NCI-H2029 (cell line): ENCODE results near the gene RAB4A.
A peak's percentile ranks its signal among the peaks of the same experiment; 100 is the strongest.
"Not testable (repeated sequence)": the region's sequence is repeated elsewhere in the genome, so short reads cannot be mapped to it uniquely, and the experiment has no call there.

Experiments
- DNase-seq: peaks from one replicate; lab custom pipeline; 2025; lab: John Stamatoyannopoulos, UW

The RAB4A gene

GRCh38 chr1:229272164-229273158, 1.6 kb downstream of the RAB4A start:
- no peak for DNase-seq

- peak; percentile 5 for DNase-seq
Measured at GRCh38 chr1:229273507-229274232, 2.8 kb downstream of the RAB4A start.

GRCh38 chr1:229275005-229275404, 4.1 kb downstream of the RAB4A start:
- no peak for DNase-seq

GRCh38 chr1:229278120-229278741, 7.3 kb downstream of the RAB4A start:
- no peak for DNase-seq

GRCh38 chr1:229279242-229279641, 8.3 kb downstream of the RAB4A start:
- no peak for DNase-seq

GRCh38 chr1:229280037-229280828, 9.3 kb downstream of the RAB4A start:
- DNase-seq: no peak

GRCh38 chr1:229280921-229281320, 10.0 kb downstream of the RAB4A start:
- DNase-seq: no peak

- DNase-seq: no peak
Measured at GRCh38 chr1:229281339-229281926, 10.5 kb downstream of the RAB4A start.

GRCh38 chr1:229282295-229282823, 11.4 kb downstream of the RAB4A start:
- no peak for DNase-seq

- DNase-seq: no peak
Measured at GRCh38 chr1:229283183-229283611, 12.3 kb downstream of the RAB4A start.

GRCh38 chr1:229284887-229285286, 14.0 kb downstream of the RAB4A start:
- DNase-seq: no peak

- DNase-seq: no peak
Measured at GRCh38 chr1:229285440-229285839, 14.5 kb downstream of the RAB4A start.

- DNase-seq: no peak
Measured at GRCh38 chr1:229286099-229286766, 15.3 kb downstream of the RAB4A start.

GRCh38 chr1:229287267-229287666, 16.4 kb downstream of the RAB4A start:
- DNase-seq: no peak

GRCh38 chr1:229288516-229288915, 17.6 kb downstream of the RAB4A start:
- no peak for DNase-seq

GRCh38 chr1:229291686-229292085, 20.8 kb downstream of the RAB4A start:
- DNase-seq: not testable (repeated sequence)

- no peak for DNase-seq
Measured at GRCh38 chr1:229293528-229294204, 22.8 kb downstream of the RAB4A start.

GRCh38 chr1:229295745-229296144, 24.8 kb downstream of the RAB4A start:
- DNase-seq: no peak

- DNase-seq: no peak
Measured at GRCh38 chr1:229296541-229296941, 25.6 kb downstream of the RAB4A start.

- no peak for DNase-seq
Measured at GRCh38 chr1:229297746-229298145, 26.8 kb downstream of the RAB4A start.
